H1 (cell line): Measurements from ENCODE around the gene RBP3. TPM values are rescaled to one million over a fixed set of nuclear protein-coding genes. Genes with fewer than 3 reads are reported as not detected.

Source experiments
- CTCF ChIA-PET: fragments of 300-600 bp; sonication (Branson Sonifier 250); formaldehyde crosslinking; loops from one replicate; lab custom pipeline; 2021; ENCODE audit not compliant: partially characterized antibody; lab: Charles Lee
- POLR2A ChIA-PET: fragments of 300-600 bp; sonication (Branson Sonifier 250); formaldehyde crosslinking; loops from one replicate; lab custom pipeline; 2021; ENCODE audit warnings: inconsistent platforms; ENCODE audit not compliant: partially characterized antibody; lab: Charles Lee
- DNase-seq, 2 experiments: peaks; one replicate each; pipeline versions ENCODE4 v3.0.0 to v3.0.0-alpha.2; 2010 to 2022; ENCODE audit warnings: low spot score in 2 of 2, low read depth in 1 of 2, mixed read lengths in 1 of 2
- FAIRE-seq: peaks from 2 replicates; lab custom pipeline; 2011; peaks lifted over from hg19 to GRCh38; lab: Jason Lieb, UNC
- H2AFZ ChIP-seq: 2 replicates; pipeline ENCODE4 v1.8.1; 2012; ENCODE audit warnings: low read length, inconsistent platforms
- H2AK5ac ChIP-seq: 2 replicates; pipeline ENCODE4 v1.6.1; 2013; ENCODE audit warnings: low read depth, low read length
- H2BK120ac ChIP-seq: replicated peaks from 2 replicates; pipeline ENCODE3; 2013; ENCODE audit warnings: low read depth, low read length, inconsistent platforms
- H2BK12ac ChIP-seq: 2 replicates; pipeline ENCODE4 v1.6.1; 2013; ENCODE audit warnings: low read depth, low read length
- H2BK15ac ChIP-seq: 2 replicates; pipeline ENCODE4 v1.6.1; 2013; ENCODE audit warnings: low read length
- H2BK20ac ChIP-seq: 2 replicates; pipeline ENCODE4 v1.6.1; 2013; ENCODE audit warnings: low read length
- H2BK5ac ChIP-seq: 2 replicates; pipeline ENCODE4 v1.6.1; 2013; ENCODE audit warnings: low read depth, low read length
- H3K14ac ChIP-seq: 2 replicates; pipeline ENCODE4 v1.6.1; 2013; ENCODE audit warnings: inconsistent platforms; ENCODE audit not compliant: insufficient read length
- H3K18ac ChIP-seq: 2 replicates; pipeline ENCODE4 v1.6.1; 2013; ENCODE audit warnings: low read length; ENCODE audit errors: extremely low read depth
- H3K23ac ChIP-seq: 2 replicates; pipeline ENCODE4 v1.6.1; 2013; ENCODE audit warnings: inconsistent platforms; ENCODE audit not compliant: insufficient read length
- H3K23me2 ChIP-seq: 2 replicates; pipeline ENCODE4 v1.6.1; 2013; ENCODE audit warnings: low read depth, low read length
- H3K27ac ChIP-seq: 2 replicates; pipeline ENCODE4 v1.6.1; 2011; ENCODE audit warnings: low read depth, low read length, inconsistent platforms
- H3K27me3 ChIP-seq, 4 experiments: replicated peaks in 1 of 4; 1 replicate in 1 of 4; 2 replicates in 3 of 4; pipeline versions ENCODE4 v1.6.1 to v1.8.1; 2011 to 2013; ENCODE audit warnings: low read length in 3 of 4, mild to moderate bottlenecking in 3 of 4, inconsistent platforms in 2 of 4, mixed read lengths in 2 of 4, moderate library complexity in 1 of 4; ENCODE audit not compliant: control insufficient read depth in 3 of 4, insufficient read depth in 3 of 4; ENCODE audit errors: extremely low read depth in 1 of 4
- H3K36me3 ChIP-seq, 4 experiments: 2 replicates each; pipeline versions ENCODE4 v1.6.1 to v1.8.1; 2011 to 2013; ENCODE audit warnings: mild to moderate bottlenecking in 4 of 4, low read length in 3 of 4, moderate library complexity in 2 of 4, control low read depth in 1 of 4, inconsistent platforms in 1 of 4; ENCODE audit not compliant: insufficient read depth in 4 of 4, control insufficient read depth in 2 of 4
- H3K4ac ChIP-seq: replicated peaks from 2 replicates; pipeline ENCODE3; 2013; ENCODE audit warnings: low read length, low read depth, mixed read lengths, inconsistent platforms; ENCODE audit not compliant: insufficient read length
- H3K4me1 ChIP-seq, 4 experiments: replicated peaks in 1 of 4; 1 replicate in 1 of 4; 2 replicates in 3 of 4; pipeline versions ENCODE4 v1.6.1 to v1.8.1; 2011 to 2013; ENCODE audit warnings: low read length in 3 of 4, inconsistent platforms in 2 of 4, mixed read lengths in 1 of 4; ENCODE audit not compliant: insufficient read depth in 4 of 4, control insufficient read depth in 3 of 4
- H3K4me2 ChIP-seq, 2 experiments: 2 replicates each; pipeline versions ENCODE4 v1.6.1 to v1.8.1; 2011 to 2013; ENCODE audit warnings: low read depth in 2 of 2, low read length in 2 of 2, control low read depth in 1 of 2, inconsistent platforms in 1 of 2, mild to moderate bottlenecking in 1 of 2; ENCODE audit not compliant: insufficient read depth in 1 of 2
- H3K4me3 ChIP-seq, 4 experiments: fragments of 200-600, 300-600 bp in 1 of 4; sonication (generic), shearing (Covaris generic), sonication (Bioruptor Twin) in 1 of 4; 2 replicates each; pipeline versions ENCODE4 v1.5.1 to v1.8.1; 2011 to 2016; ENCODE audit warnings: low read length in 4 of 4, low read depth in 3 of 4, control low read depth in 2 of 4, inconsistent platforms in 2 of 4, mild to moderate bottlenecking in 2 of 4, mixed read lengths in 1 of 4, moderate library complexity in 1 of 4; ENCODE audit not compliant: insufficient read depth in 2 of 4; ENCODE audit errors: extremely low read depth in 1 of 4
- H3K56ac ChIP-seq: replicated peaks from 2 replicates; pipeline ENCODE3; 2013; ENCODE audit warnings: low read depth, mild to moderate bottlenecking, mixed read lengths, low read length, inconsistent platforms; ENCODE audit not compliant: insufficient read length
- H3K79me1 ChIP-seq: 2 replicates; pipeline ENCODE4 v1.6.1; 2013; ENCODE audit warnings: low read depth, low read length, control low read depth
- H3K79me2 ChIP-seq, 2 experiments: 2 replicates each; pipeline versions ENCODE4 v1.6.1 to v1.8.1; 2012 to 2013; ENCODE audit warnings: low read length in 2 of 2, mild to moderate bottlenecking in 2 of 2, inconsistent platforms in 1 of 2; ENCODE audit not compliant: insufficient read depth in 2 of 2, control insufficient read depth in 1 of 2
- H3K9ac ChIP-seq, 4 experiments: replicated peaks in 1 of 4; 1 replicate in 1 of 4; 2 replicates in 3 of 4; pipeline versions ENCODE4 v1.6.1 to v1.8.1; 2011 to 2013; ENCODE audit warnings: low read depth in 3 of 4, low read length in 3 of 4, control low read depth in 2 of 4, mild to moderate bottlenecking in 2 of 4, moderate library complexity in 2 of 4, inconsistent platforms in 1 of 4; ENCODE audit errors: extremely low read depth in 1 of 4
- H3K9me3 ChIP-seq, 2 experiments: 2 replicates each; pipeline versions ENCODE4 v1.6.1 to v1.8.1; 2012 to 2013; ENCODE audit warnings: mild to moderate bottlenecking in 2 of 2, moderate library complexity in 2 of 2, control low read depth in 1 of 2, inconsistent platforms in 1 of 2, low read depth in 1 of 2, low read length in 1 of 2, mixed read lengths in 1 of 2; ENCODE audit not compliant: insufficient read depth in 2 of 2
- H4K20me1 ChIP-seq, 2 experiments: replicated peaks in 1 of 2; 2 replicates each; pipeline versions ENCODE3 to v1.8.1; 2011 to 2013; ENCODE audit warnings: inconsistent platforms in 2 of 2, low read length in 2 of 2, mild to moderate bottlenecking in 1 of 2; ENCODE audit not compliant: insufficient read depth in 2 of 2, control insufficient read depth in 1 of 2
- H4K5ac ChIP-seq: 2 replicates; pipeline ENCODE4 v1.6.1; 2013; ENCODE audit warnings: low read length, low read depth, mixed read lengths, inconsistent platforms; ENCODE audit not compliant: insufficient read length
- H4K8ac ChIP-seq: 2 replicates; pipeline ENCODE4 v1.8.0; 2013; ENCODE audit warnings: mild to moderate bottlenecking, moderate library complexity, low read length, inconsistent platforms; ENCODE audit not compliant: insufficient read depth; ENCODE audit errors: extremely low read depth
- H4K91ac ChIP-seq: replicated peaks from 2 replicates; pipeline ENCODE3; 2013; ENCODE audit warnings: low read length, mixed read lengths, inconsistent platforms; ENCODE audit not compliant: insufficient read length
- BRCA1 ChIP-seq: IDR thresholded peaks from 2 replicates; pipeline ENCODE4 v1.6.1; 2012; ENCODE audit warnings: low read depth, low read length, improper control_type of control experiment
- EP300 ChIP-seq, 2 experiments: IDR thresholded peaks; 1 replicate in 1 of 2; 2 replicates in 1 of 2; pipeline ENCODE4 v1.6.1; 2011 to 2012; ENCODE audit warnings: low read depth in 2 of 2, low read length in 2 of 2, mild to moderate bottlenecking in 2 of 2, borderline replicate concordance in 1 of 2, inconsistent platforms in 1 of 2, moderate library complexity in 1 of 2
- FOSL1 ChIP-seq: IDR thresholded peaks from 2 replicates; pipeline ENCODE4 v1.6.1; 2011; ENCODE audit warnings: mild to moderate bottlenecking, low read depth, low read length, moderate library complexity; ENCODE audit not compliant: insufficient read depth
- GTF2F1 ChIP-seq: IDR thresholded peaks from 2 replicates; pipeline ENCODE4 v1.6.1; 2012; ENCODE audit warnings: low read depth, low read length, improper control_type of control experiment, borderline replicate concordance
- PHF8 ChIP-seq: fragments of 200-600 bp; sonication (generic); conservative IDR thresholded peaks from 2 replicates; pipeline ENCODE4 v1.7.1; 2012; ENCODE audit warnings: low read depth, mild to moderate bottlenecking, inconsistent platforms, low read length, moderate library complexity
- RNF2 ChIP-seq: fragments of 200-900, 300-1000 bp; sonication (generic); IDR thresholded peaks from 2 replicates; pipeline ENCODE4 v1.7.1; 2016; ENCODE audit warnings: borderline replicate concordance, low read depth, mild to moderate bottlenecking, antibody characterized with exemption, low read length; ENCODE audit not compliant: poor library complexity, severe bottlenecking; ENCODE audit errors: missing control alignments
- SUZ12 ChIP-seq: fragments of 200-600 bp; sonication (generic); IDR thresholded peaks from 2 replicates; pipeline ENCODE4 v1.6.1; 2012; ENCODE audit warnings: mild to moderate bottlenecking, inconsistent platforms, low read length, moderate library complexity, mixed read lengths
- TAF7 ChIP-seq: optimal IDR thresholded peaks from 2 replicates; pipeline ENCODE3; 2011; ENCODE audit warnings: low read depth, mild to moderate bottlenecking, inconsistent platforms, low read length, moderate library complexity, borderline replicate concordance
- TEAD4 ChIP-seq: IDR thresholded peaks from 2 replicates; pipeline ENCODE4 v1.6.1; 2012; ENCODE audit warnings: low read depth, low read length, inconsistent platforms, mixed read lengths
- ZNF274 ChIP-seq: IDR thresholded peaks from 2 replicates; pipeline ENCODE4 v1.7.0; 2012; ENCODE audit warnings: low read length, borderline replicate concordance; ENCODE audit errors: extremely low read depth
- WGBS, 2 experiments: shearing (Covaris generic) in 1 of 2; methylation state at CpG; one replicate each; pipeline versions ENCODE4 v1.1.6 to v1.1.7; 2013 to 2015; ENCODE audit warnings: low lambda C conversion rate in 2 of 2, mixed read lengths in 2 of 2, inconsistent platforms in 1 of 2, low coverage in 1 of 2, missing lambda C conversion rate in 1 of 2; ENCODE audit not compliant: insufficient replicate concordance in 2 of 2, insufficient coverage in 1 of 2, insufficient read length in 1 of 2; ENCODE audit errors: extremely low coverage in 1 of 2, missing lambda C conversion rate in 1 of 2; 5-methylcytosine and 5-hydroxymethylcytosine counted together
- polyA plus RNA-seq, 7 experiments: library from polyadenylated mRNA; depleted of rRNA in 3 of 7; stranded (reverse) in 5 of 7; unstranded in 2 of 7; fragments of >200 nt in 5 of 7; fragments of 200-250 nt in 2 of 7; gene quantifications; 1 replicate in 5 of 7; 2 replicates in 1 of 7; 4 replicates in 1 of 7; pipeline versions ENCODE4 v1.2.1 to v1.2.3, GENCODE V29; 2011 to 2013; ENCODE audit warnings: missing spikeins in 2 of 7, mixed read lengths in 2 of 7
- total RNA-seq: library from RNA; stranded (reverse); fragmentation: NEBNext Ultra II Directional; extraction: Animal tissue kit (Norgen Biotek cat#: 25700); gene quantifications from 2 replicates; pipeline ENCODE4 v1.2.1, GENCODE V29; 2021
- TF ChIP-seq, protein P1 (sequence below): IDR thresholded peaks from 2 replicates; pipeline ENCODE4 v1.6.1; 2011; ENCODE audit warnings: low read depth, mild to moderate bottlenecking, low read length; ENCODE audit not compliant: insufficient read depth

The RBP3 gene
- total and polyA plus RNA-seq, 2 of the 8 experiments (the other 6 are each of a cell fraction or from before 2014, with no cell fraction given), result not detected

- DNase-seq, result no peak
- no peak for TF ChIP-seq TAF7
- TF ChIP-seq PHF8, result no peak
- TF ChIP-seq TEAD4, result no peak
- no peak for TF ChIP-seq ZNF274
- TF ChIP-seq, protein P1, sequence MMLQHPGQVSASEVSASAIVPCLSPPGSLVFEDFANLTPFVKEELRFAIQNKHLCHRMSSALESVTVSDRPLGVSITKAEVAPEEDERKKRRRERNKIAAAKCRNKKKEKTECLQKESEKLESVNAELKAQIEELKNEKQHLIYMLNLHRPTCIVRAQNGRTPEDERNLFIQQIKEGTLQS, result no peak
- no peak for TF ChIP-seq SUZ12
- no peak for TF ChIP-seq BRCA1
- no peak for TF ChIP-seq FOSL1
- no peak for TF ChIP-seq RNF2
- TF ChIP-seq GTF2F1, result no peak
- TF ChIP-seq EP300 (IDR thresholded peaks at IDR 0.05; ENCODE audit: borderline replicate concordance in 1 of 2, low read depth in 2 of 2, low read length in 2 of 2), result no peak
Measured at GRCh38 chr10:47311193-47311931, 36.8 kb upstream of the RBP3 start.

More at GRCh38 chr10:47311193-47311931, 36.8 kb upstream of the RBP3 start:
- CTCF ChIA-PET, result interaction anchor here (0.8 to 11.8 kb wide), 31 partner anchors 8 to 316 kb away, joined by 3 to 201 read pairs (median 5); partner anchors contain the start of gene GDF10
- Histone ChIP-seq H3K23me2 (no peaks in the 10 kb centered on the region), H3K27me3 (no peaks in the 10 kb centered on the region; a peak in 1 of 7 replicates), H3K14ac (no peak overlapping the region), H2BK120ac (no peak overlapping the region), H2BK12ac (no peak overlapping the region), H3K56ac (no peak overlapping the region), H2BK15ac (no peak overlapping the region), H2BK5ac (no peak overlapping the region), H3K18ac (no peak overlapping the region), H4K5ac (no peak overlapping the region), H3K36me3 (no peaks in the 10 kb centered on the region), H3K79me1 (no peaks in the 10 kb centered on the region), H4K20me1 (no peaks in the 10 kb centered on the region), H3K79me2 (no peaks in the 10 kb centered on the region), H3K4ac (no peak overlapping the region), H4K91ac (no peak overlapping the region), H3K9ac (no peak overlapping the region), H2BK20ac (no peak overlapping the region), H3K27ac (no peak overlapping the region), H3K9me3 (no peaks in the 10 kb centered on the region), H2AK5ac (no peak overlapping the region), H3K4me1 (peaks cover 0 to 5% (median 0%) of the 10 kb centered on the region in 4 experiments; a peak in 3 of 7 replicates), H2AFZ (no peak overlapping the region), H3K23ac (no peak overlapping the region), H4K8ac (no peak overlapping the region), H3K4me3 (no peak overlapping the region), H3K4me2 (no peak overlapping the region)
- no peak for FAIRE-seq
- WGBS, 2 experiments, result 81% methylated on average over 9 of the region's 10 CpGs; no CpG with 5 or more reads in 1 of the 2 experiments
- POLR2A ChIA-PET, result no interaction called here
